K562 (cell line): Measurements from ENCODE around the gene ITGB2. TPM values are rescaled to one million over a fixed set of nuclear protein-coding genes. Genes with fewer than 3 reads are reported as not detected.

Experiments used
- ATAC-seq: fragments of 200-7000 bp; cut with Tn5 transposase; 3 replicates; pipeline ENCODE4 v1.9.1; 2020; ENCODE audit warnings: moderate library complexity
- BruUV-seq: library from RNA; stranded (reverse); fragments of 400-500 nt; replicated peaks from 2 replicates; lab custom pipeline; 2021; lab: Mats Ljungman, UMichigan
- CTCF ChIA-PET: fragments of 300-600 bp; formaldehyde crosslinking; extraction: SDS; loops from one replicate; lab custom pipeline; 2021; ENCODE audit warnings: low intra/inter-chr PET ratio; lab: Yijun Ruan, JAX
- POLR2A ChIA-PET: fragments of 300-600, 350-650 bp; sonication (Branson Sonifier 250); formaldehyde crosslinking; extraction: SDS; loops from one replicate; lab custom pipeline; 2021; ENCODE audit warnings: antibody characterized with exemption, inconsistent platforms; lab: Yijun Ruan, JAX
- DNase-seq, 4 experiments: peaks; one replicate each; pipeline versions ENCODE4 v3.0.0 to v3.0.0-alpha.2; 2011 to 2018; ENCODE audit warnings: low spot score in 3 of 4, mixed read lengths in 3 of 4; ENCODE audit errors: extremely low read depth in 1 of 4
- FAIRE-seq: peaks from 2 replicates; lab custom pipeline; 2011; peaks lifted over from hg19 to GRCh38; lab: Jason Lieb, UNC
- H2AFZ ChIP-seq: 2 replicates; pipeline ENCODE4 v1.6.0; 2011; ENCODE audit warnings: low read depth, low read length, control low read depth, inconsistent platforms
- H3K27ac ChIP-seq: fragments of 200-600 bp; 3 replicates; pipeline ENCODE4 v1.8.0; 2011; ENCODE audit warnings: low read depth, mild to moderate bottlenecking, control low read depth, inconsistent platforms, low read length, moderate library complexity, mixed read lengths; ENCODE audit errors: extremely low read depth
- H3K27me3 ChIP-seq, 2 experiments: fragments of 300-600 bp in 1 of 2; 2 replicates in 1 of 2; 3 replicates in 1 of 2; pipeline versions ENCODE4 v1.6.0 to v1.8.0; 2011; ENCODE audit warnings: inconsistent platforms in 2 of 2, low read length in 2 of 2, mild to moderate bottlenecking in 1 of 2, mixed read lengths in 1 of 2, moderate library complexity in 1 of 2; ENCODE audit not compliant: control insufficient read depth in 2 of 2, insufficient read depth in 2 of 2
- H3K36me3 ChIP-seq: fragments of 300-600 bp; 3 replicates; pipeline ENCODE4 v1.8.0; 2011; ENCODE audit warnings: mild to moderate bottlenecking, low read length, inconsistent platforms; ENCODE audit not compliant: control insufficient read depth, insufficient read depth
- H3K4me1 ChIP-seq, 2 experiments: fragments of 200-600 bp in 1 of 2; replicated peaks in 1 of 2; 2 replicates in 1 of 2; 3 replicates in 1 of 2; pipeline versions ENCODE4 v1.5.1 to v1.8.0; 2011; ENCODE audit warnings: inconsistent platforms in 2 of 2, low read length in 2 of 2, mild to moderate bottlenecking in 1 of 2, mixed read lengths in 1 of 2, moderate library complexity in 1 of 2; ENCODE audit not compliant: control insufficient read depth in 2 of 2, insufficient read depth in 2 of 2
- H3K4me2 ChIP-seq: 2 replicates; pipeline ENCODE4 v1.6.1; 2011; ENCODE audit warnings: low read length, control low read depth, inconsistent platforms, mixed read lengths; ENCODE audit not compliant: insufficient read depth
- H3K4me3 ChIP-seq: fragments of 200-600 bp; sonication (generic), shearing (Covaris generic); 2 replicates; pipeline ENCODE4 v1.5.1; 2016; ENCODE audit warnings: control low read depth, inconsistent platforms
- H3K79me2 ChIP-seq: fragments of 200-600 bp; 3 replicates; pipeline ENCODE4 v1.8.0; 2011; ENCODE audit warnings: low read length, inconsistent platforms; ENCODE audit not compliant: control insufficient read depth, insufficient read depth
- H3K9ac ChIP-seq, 2 experiments: 2 replicates each; pipeline versions ENCODE4 v1.6.0 to v1.6.1; 2011; ENCODE audit warnings: low read depth in 2 of 2, low read length in 2 of 2, control low read depth in 1 of 2, inconsistent platforms in 1 of 2, mild to moderate bottlenecking in 1 of 2, mixed read lengths in 1 of 2; ENCODE audit not compliant: insufficient read depth in 1 of 2
- H3K9me1 ChIP-seq: one replicate; pipeline ENCODE4 v1.6.0; 2011; ENCODE audit warnings: inconsistent platforms, mild to moderate bottlenecking, low read length, moderate library complexity; ENCODE audit not compliant: control insufficient read depth, insufficient read depth
- H3K9me3 ChIP-seq: replicated peaks from 2 replicates; pipeline ENCODE4 v1.5.1; 2011; ENCODE audit warnings: low read depth, low read length, inconsistent platforms; ENCODE audit not compliant: control insufficient read depth, insufficient read depth
- H4K20me1 ChIP-seq: replicated peaks from 2 replicates; pipeline ENCODE4 v1.6.1; 2011; ENCODE audit warnings: low read length, inconsistent platforms, mixed read lengths; ENCODE audit not compliant: control insufficient read depth, insufficient read depth
- ADNP ChIP-seq: fragments of 200-800 bp; sonication (Bioruptor generic); IDR thresholded peaks from 2 replicates; pipeline ENCODE4 v1.6.1; 2016; ENCODE audit warnings: missing genetic modification characterization, missing compliant biosample characterization
- DNMT1 ChIP-seq: fragments of 450-650 bp; IDR thresholded peaks from 2 replicates; pipeline ENCODE4 v1.6.1; 2016; ENCODE audit warnings: antibody characterized with exemption, mild to moderate bottlenecking
- FIP1L1 ChIP-seq: fragments of 200-400 bp; formaldehyde crosslinking; IDR thresholded peaks from 2 replicates; pipeline ENCODE4 v1.6.1; 2018; ENCODE audit warnings: mild to moderate bottlenecking, low read depth, low read length; ENCODE audit not compliant: poor library complexity, severe bottlenecking
- ILK ChIP-seq: fragments of 450-650 bp; IDR thresholded peaks from 2 replicates; pipeline ENCODE4 v1.6.1; 2016; ENCODE audit warnings: missing genetic modification characterization, low read depth, mild to moderate bottlenecking, missing compliant biosample characterization, moderate library complexity, borderline replicate concordance
- JUN ChIP-seq, 2 experiments: sonication (generic) in 1 of 2; formaldehyde crosslinking in 1 of 2; IDR thresholded peaks; 2 replicates each; pipeline versions ENCODE4 v1.6.1 to v1.8.0; 2012 to 2022; ENCODE audit warnings: borderline replicate concordance in 2 of 2, mild to moderate bottlenecking in 2 of 2, improper control_type of control experiment in 1 of 2, low read depth in 1 of 2, low read length in 1 of 2, missing genetic modification reagents in 1 of 2
- LEF1 ChIP-seq: fragments of 450-650 bp; IDR thresholded peaks from 2 replicates; pipeline ENCODE4 v1.6.1; 2016; ENCODE audit warnings: mild to moderate bottlenecking
- ZBTB7A ChIP-seq: IDR thresholded peaks from 2 replicates; pipeline ENCODE4 v1.6.1; 2011; ENCODE audit warnings: low read depth, mild to moderate bottlenecking, low read length, moderate library complexity, borderline replicate concordance; ENCODE audit not compliant: control insufficient read depth
- ZNF184 ChIP-seq: sonication (generic); formaldehyde crosslinking; IDR thresholded peaks from 2 replicates; pipeline ENCODE4 v1.5.0; 2020; ENCODE audit warnings: missing genetic modification reagents
- WGBS: fragments of 100-300 bp; shearing (Covaris generic); methylation state at CpG from one replicate; pipeline ENCODE4 v1.1.6; 2016; ENCODE audit warnings: low coverage, mixed read lengths; ENCODE audit not compliant: insufficient coverage; ENCODE audit errors: missing lambda C conversion rate; 5-methylcytosine and 5-hydroxymethylcytosine counted together
- in situ Hi-C: fragments of 300-500 bp; cut with MboI; formaldehyde crosslinking; loops from 4 replicates; pipeline ENCODE4 v1.15.0; 2018; ENCODE audit warnings: inconsistent platforms, mixed read lengths
- intact Hi-C: fragments of 100-400 bp; cut with micrococcal nuclease; formaldehyde crosslinking; loops from 2 replicates; pipeline ENCODE4 v1.14.2; 2022
- polyA plus RNA-seq, 8 experiments: library from polyadenylated mRNA; depleted of rRNA in 4 of 8; stranded (reverse) in 5 of 8; unstranded in 3 of 8; fragments of >200 nt; fragmentation: Nextera tagmentation in 2 of 8; fragmentation: Illumina TruSeq in 1 of 8; extraction: Ambion mirVana in 2 of 8; extraction: Trizol in 1 of 8; gene quantifications; 2 replicates each; pipeline versions ENCODE4 v1.2.1 to v1.2.3, GENCODE V29; 2011 to 2014; ENCODE audit warnings: inconsistent platforms in 1 of 8, missing spikeins in 1 of 8
- total RNA-seq, 7 experiments: library from RNA; depleted of rRNA in 6 of 7; stranded (reverse); fragments of >200 nt in 6 of 7; fragmentation: Illumina TruSeq in 2 of 7; extraction: Trizol in 2 of 7; gene quantifications; 2 replicates each; pipeline versions ENCODE4 v1.2.1 to v1.2.3, GENCODE V29; 2011 to 2021; ENCODE audit warnings: low replicate concordance in 1 of 7
- TF ChIP-seq, protein P1 (sequence below): fragments of 200-800 bp; sonication (Bioruptor generic); IDR thresholded peaks from 2 replicates; pipeline ENCODE4 v1.6.1; 2017; ENCODE audit warnings: missing genetic modification characterization, missing compliant biosample characterization
- TF ChIP-seq, protein P2 (sequence below): fragments of 250-450 bp; sonication (Bioruptor Pico); IDR thresholded peaks from 2 replicates; pipeline ENCODE4 v1.8.0; 2022; ENCODE audit warnings: inconsistent platforms, mild to moderate bottlenecking, moderate library complexity, borderline replicate concordance
- TF ChIP-seq, protein P3 (sequence below): sonication (generic); formaldehyde crosslinking; IDR thresholded peaks from 2 replicates; pipeline ENCODE4 v1.8.1; 2023; ENCODE audit warnings: mild to moderate bottlenecking, missing genetic modification reagents
- TF ChIP-seq, protein P4 (sequence below): fragments of 450-650 bp; formaldehyde crosslinking; IDR thresholded peaks from 2 replicates; pipeline ENCODE4 v1.4.0; 2022; ENCODE audit warnings: mild to moderate bottlenecking, moderate library complexity

The ITGB2 gene
- total and polyA plus RNA-seq, 9 of the 15 experiments (the other 6 are each of a cell fraction or from before 2014, with no cell fraction given): 0.07 to 1.3 (median 0.51) TPM; not detected in 2

DNA sequence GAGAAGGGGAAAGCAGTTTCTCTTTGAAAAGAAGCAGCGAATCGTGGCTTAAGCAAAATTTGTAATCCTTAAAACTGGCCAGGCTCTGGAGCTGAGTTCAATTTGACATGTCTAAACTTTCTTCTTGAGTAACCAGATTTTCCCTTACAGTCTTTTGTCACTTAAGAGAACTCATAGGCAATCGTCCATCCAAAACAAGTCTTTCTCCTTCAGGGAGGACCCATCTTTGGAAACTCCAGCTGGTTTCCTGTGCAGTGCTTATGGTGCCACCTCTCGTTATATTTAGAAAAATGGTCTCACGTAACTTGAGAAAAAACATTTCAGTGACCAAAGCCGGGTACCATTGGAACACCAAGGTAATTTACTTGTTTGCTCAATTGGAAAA is 45.4 kb downstream of the ITGB2 start (continued):
- 0 out of 2 replicates have a peak, but pooled peaks have one; percentile 7 for TF ChIP-seq JUN (IDR thresholded peaks at IDR 0.05; ENCODE audit: borderline replicate concordance, low read depth, low read length)
- TF ChIP-seq JUN (CRISPR knock-in tag; IDR thresholded peaks at IDR 0.05; ENCODE audit: borderline replicate concordance): no peak
- TF ChIP-seq FIP1L1: no peak

DNA sequence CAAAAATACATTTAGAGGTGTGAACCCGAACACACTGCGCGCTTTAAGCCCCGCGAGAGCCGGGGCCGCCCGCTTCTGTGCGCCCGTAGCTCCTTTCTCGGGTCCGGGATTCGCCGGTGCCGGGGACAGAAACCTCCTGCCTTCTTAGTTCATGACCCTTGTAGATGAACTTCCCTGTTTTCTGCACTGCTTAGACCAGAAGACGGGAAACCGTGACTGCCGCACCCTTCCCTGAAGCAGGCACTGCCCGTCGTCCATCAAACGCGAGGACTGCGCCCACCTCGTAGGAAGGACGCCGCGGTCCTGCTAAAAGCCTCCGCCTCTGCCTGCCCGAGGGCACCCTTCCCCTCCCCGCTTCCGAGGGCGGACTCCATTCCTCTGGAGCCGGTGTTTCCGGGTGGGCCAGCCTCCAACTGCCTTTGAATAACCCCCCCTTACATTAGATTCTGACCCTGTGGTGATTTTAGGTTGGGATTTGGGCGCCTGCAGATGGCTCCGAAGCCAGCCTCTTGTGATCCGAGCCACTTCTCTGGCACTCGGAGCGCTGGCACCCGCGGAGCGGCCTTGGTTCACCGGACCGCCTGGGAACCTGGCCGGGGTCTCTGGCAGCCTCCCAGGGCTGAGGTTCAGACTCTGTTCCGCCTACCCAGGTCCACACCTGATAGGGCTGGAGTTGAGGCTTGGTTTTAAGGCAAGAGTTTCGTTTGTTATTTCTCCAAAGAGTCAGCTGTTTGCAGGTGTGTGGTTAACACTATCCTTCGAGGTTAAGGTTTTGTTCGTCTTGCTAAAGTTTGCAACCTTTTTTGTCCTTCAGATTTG is 46.0 kb downstream of the ITGB2 start:
- ATAC-seq (no peak), FAIRE-seq (no peak), DNase-seq (no peak)
- 43% methylated on average over 43 of the region's 49 CpGs for WGBS
- H3K79me2 ChIP-seq: peaks cover 38% of the 10 kb centered on the region
- no peaks in the 10 kb centered on the region for H3K36me3 ChIP-seq
- CTCF ChIA-PET: interaction anchor here (1.1 kb wide), 1 partner anchor 74 kb away, joined by 5 read pairs; no protein-coding TSS in a partner anchor
- H3K4me2 ChIP-seq: peak overlapping the region; percentile 85
- peaks cover 42 to 49% of the 10 kb centered on the region in 2 experiments for H3K4me1 ChIP-seq
- intact Hi-C loops: loop anchor here (2.0 kb wide), 1 partner anchor 72 kb away; no protein-coding TSS in a partner anchor
- in situ Hi-C loops: no loop called here
- no peaks in the 10 kb centered on the region for H3K9me3 ChIP-seq
- peak overlapping the region; percentile 67 for H3K4me3 ChIP-seq
- peaks cover 26% of the 10 kb centered on the region for H4K20me1 ChIP-seq
- peak overlapping the region; percentile 78 for H2AFZ ChIP-seq
- POLR2A ChIA-PET: interaction anchor here (0.6 to 2.1 kb wide), 9 partner anchors 8 to 1379 kb away, joined by 3 to 8 read pairs (median 4); partner anchors contain the start of gene UBE2G2
- H3K27me3 ChIP-seq: no peaks in the 10 kb centered on the region
- no TSS peak for BruUV-seq
- H3K27ac ChIP-seq: peak overlapping the region; percentile 74
- H3K9me1 ChIP-seq: peaks cover 15% of the 10 kb centered on the region
- peak overlapping the region; percentile 74 to 91 for H3K9ac ChIP-seq
- TF ChIP-seq, protein P1, sequence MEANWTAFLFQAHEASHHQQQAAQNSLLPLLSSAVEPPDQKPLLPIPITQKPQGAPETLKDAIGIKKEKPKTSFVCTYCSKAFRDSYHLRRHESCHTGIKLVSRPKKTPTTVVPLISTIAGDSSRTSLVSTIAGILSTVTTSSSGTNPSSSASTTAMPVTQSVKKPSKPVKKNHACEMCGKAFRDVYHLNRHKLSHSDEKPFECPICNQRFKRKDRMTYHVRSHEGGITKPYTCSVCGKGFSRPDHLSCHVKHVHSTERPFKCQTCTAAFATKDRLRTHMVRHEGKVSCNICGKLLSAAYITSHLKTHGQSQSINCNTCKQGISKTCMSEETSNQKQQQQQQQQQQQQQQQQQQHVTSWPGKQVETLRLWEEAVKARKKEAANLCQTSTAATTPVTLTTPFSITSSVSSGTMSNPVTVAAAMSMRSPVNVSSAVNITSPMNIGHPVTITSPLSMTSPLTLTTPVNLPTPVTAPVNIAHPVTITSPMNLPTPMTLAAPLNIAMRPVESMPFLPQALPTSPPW (CRISPR knock-in tag): peak; percentile 19; the same call in 1 of the 2 replicates
- TF ChIP-seq ILK (tag): no peak
- TF ChIP-seq, protein P2, sequence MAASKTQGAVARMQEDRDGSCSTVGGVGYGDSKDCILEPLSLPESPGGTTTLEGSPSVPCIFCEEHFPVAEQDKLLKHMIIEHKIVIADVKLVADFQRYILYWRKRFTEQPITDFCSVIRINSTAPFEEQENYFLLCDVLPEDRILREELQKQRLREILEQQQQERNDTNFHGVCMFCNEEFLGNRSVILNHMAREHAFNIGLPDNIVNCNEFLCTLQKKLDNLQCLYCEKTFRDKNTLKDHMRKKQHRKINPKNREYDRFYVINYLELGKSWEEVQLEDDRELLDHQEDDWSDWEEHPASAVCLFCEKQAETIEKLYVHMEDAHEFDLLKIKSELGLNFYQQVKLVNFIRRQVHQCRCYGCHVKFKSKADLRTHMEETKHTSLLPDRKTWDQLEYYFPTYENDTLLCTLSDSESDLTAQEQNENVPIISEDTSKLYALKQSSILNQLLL (CRISPR knock-in tag): no peak
- TF ChIP-seq LEF1: no peak
- no peak for TF ChIP-seq DNMT1
- no peak for TF ChIP-seq ZNF184 (CRISPR knock-in tag)
- TF ChIP-seq ZBTB7A: peak; percentile 32; the same call in 1 of the 2 replicates
- no peak for TF ChIP-seq ADNP
- TF ChIP-seq, protein P3, sequence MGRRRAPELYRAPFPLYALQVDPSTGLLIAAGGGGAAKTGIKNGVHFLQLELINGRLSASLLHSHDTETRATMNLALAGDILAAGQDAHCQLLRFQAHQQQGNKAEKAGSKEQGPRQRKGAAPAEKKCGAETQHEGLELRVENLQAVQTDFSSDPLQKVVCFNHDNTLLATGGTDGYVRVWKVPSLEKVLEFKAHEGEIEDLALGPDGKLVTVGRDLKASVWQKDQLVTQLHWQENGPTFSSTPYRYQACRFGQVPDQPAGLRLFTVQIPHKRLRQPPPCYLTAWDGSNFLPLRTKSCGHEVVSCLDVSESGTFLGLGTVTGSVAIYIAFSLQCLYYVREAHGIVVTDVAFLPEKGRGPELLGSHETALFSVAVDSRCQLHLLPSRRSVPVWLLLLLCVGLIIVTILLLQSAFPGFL (CRISPR knock-in tag): no peak
- TF ChIP-seq, protein P4, sequence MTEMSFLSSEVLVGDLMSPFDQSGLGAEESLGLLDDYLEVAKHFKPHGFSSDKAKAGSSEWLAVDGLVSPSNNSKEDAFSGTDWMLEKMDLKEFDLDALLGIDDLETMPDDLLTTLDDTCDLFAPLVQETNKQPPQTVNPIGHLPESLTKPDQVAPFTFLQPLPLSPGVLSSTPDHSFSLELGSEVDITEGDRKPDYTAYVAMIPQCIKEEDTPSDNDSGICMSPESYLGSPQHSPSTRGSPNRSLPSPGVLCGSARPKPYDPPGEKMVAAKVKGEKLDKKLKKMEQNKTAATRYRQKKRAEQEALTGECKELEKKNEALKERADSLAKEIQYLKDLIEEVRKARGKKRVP (CRISPR knock-in tag): 0 out of 2 replicates have a peak, but pooled peaks have one; percentile 10
